ENCODE measurements around the gene CSRNP3.

Gene CSRNP3

GRCh38 chr2:165467921-165468320 is 1.6 kb upstream of the CSRNP3 start:
- TF ChIP-seq, protein P1, sequence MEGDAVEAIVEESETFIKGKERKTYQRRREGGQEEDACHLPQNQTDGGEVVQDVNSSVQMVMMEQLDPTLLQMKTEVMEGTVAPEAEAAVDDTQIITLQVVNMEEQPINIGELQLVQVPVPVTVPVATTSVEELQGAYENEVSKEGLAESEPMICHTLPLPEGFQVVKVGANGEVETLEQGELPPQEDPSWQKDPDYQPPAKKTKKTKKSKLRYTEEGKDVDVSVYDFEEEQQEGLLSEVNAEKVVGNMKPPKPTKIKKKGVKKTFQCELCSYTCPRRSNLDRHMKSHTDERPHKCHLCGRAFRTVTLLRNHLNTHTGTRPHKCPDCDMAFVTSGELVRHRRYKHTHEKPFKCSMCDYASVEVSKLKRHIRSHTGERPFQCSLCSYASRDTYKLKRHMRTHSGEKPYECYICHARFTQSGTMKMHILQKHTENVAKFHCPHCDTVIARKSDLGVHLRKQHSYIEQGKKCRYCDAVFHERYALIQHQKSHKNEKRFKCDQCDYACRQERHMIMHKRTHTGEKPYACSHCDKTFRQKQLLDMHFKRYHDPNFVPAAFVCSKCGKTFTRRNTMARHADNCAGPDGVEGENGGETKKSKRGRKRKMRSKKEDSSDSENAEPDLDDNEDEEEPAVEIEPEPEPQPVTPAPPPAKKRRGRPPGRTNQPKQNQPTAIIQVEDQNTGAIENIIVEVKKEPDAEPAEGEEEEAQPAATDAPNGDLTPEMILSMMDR (IDR thresholded peaks at IDR 0.05; ENCODE audit: insufficient read depth, low read depth, low read length, missing control alignments): no peak
- no peak overlapping the region for H3K4me3 ChIP-seq (ENCODE audit: low read length)
- no peak for DNase-seq (ENCODE audit: low read depth)

GRCh38 chr2:165470361-165470760 is 863 bp downstream of the CSRNP3 start:
- no peak for DNase-seq (ENCODE audit: low read depth)
- H3K4me3 ChIP-seq (ENCODE audit: low read length): peak overlapping the region; percentile 77
- TF ChIP-seq, protein P1 (IDR thresholded peaks at IDR 0.05; ENCODE audit: insufficient read depth, low read depth, low read length, missing control alignments): no peak

GRCh38 chr2:165471349-165471950 is 2.0 kb downstream of the CSRNP3 start:
- DNase-seq (ENCODE audit: low read depth): no peak
- TF ChIP-seq, protein P1 (IDR thresholded peaks at IDR 0.05; ENCODE audit: insufficient read depth, low read depth, low read length, missing control alignments): no peak
- no peak overlapping the region for H3K4me3 ChIP-seq (ENCODE audit: low read length)

DNA sequence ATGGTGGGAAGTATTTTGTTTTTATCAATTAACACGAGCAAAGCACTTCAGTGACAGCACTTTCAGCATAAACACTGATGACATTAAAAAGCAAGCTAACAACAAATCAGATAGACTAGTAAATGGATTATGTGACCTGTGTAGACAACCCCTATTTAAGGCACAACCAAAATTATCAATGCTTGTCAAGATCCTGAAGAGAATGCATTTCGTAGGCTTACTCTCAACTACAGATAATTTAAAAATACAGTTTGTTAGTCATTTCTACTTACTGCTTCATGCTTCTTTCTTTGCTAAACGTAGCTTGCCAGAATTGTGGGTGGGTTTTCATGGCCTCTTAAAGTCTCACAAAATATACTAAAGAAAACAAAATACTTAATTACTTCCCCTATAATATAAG is 3.4 kb downstream of the CSRNP3 start:
- TF ChIP-seq, protein P1 (IDR thresholded peaks at IDR 0.05; ENCODE audit: insufficient read depth, low read depth, low read length, missing control alignments): no peak
- H3K4me3 ChIP-seq (ENCODE audit: low read length): no peak overlapping the region
- no peak for DNase-seq (ENCODE audit: low read depth)

GRCh38 chr2:165474619-165475276 is 5.2 kb downstream of the CSRNP3 start:
- H3K4me3 ChIP-seq (ENCODE audit: low read length): no peak overlapping the region
- no peak for DNase-seq (ENCODE audit: low read depth)
- TF ChIP-seq, protein P1 (IDR thresholded peaks at IDR 0.05; ENCODE audit: insufficient read depth, low read depth, low read length, missing control alignments): no peak

- no peak for DNase-seq (ENCODE audit: low read depth)
- TF ChIP-seq, protein P1 (IDR thresholded peaks at IDR 0.05; ENCODE audit: insufficient read depth, low read depth, low read length, missing control alignments): no peak
- no peak overlapping the region for H3K4me3 ChIP-seq (ENCODE audit: low read length)
These were observed 5.9 kb downstream of the CSRNP3 start for GRCh38 chr2:165475277-165476004.
